GM19351 (cell line): Measurements from ENCODE around the gene MAGI1.
A peak's percentile ranks its signal among the peaks of the same experiment; 100 is the strongest.

Experiments used
- ATAC-seq: cut with Tn5 transposase; IDR thresholded peaks from one replicate; pipeline ENCODE4 v1.9.1; 2021; ENCODE audit warnings: mild to moderate bottlenecking, moderate library complexity; ENCODE audit not compliant: unreplicated experiment

MAGI1 gene

GRCh38 chr3:65854606-65855304 lies 184.0 kb downstream of the MAGI1 start:
- no peak for ATAC-seq

GRCh38 chr3:65851827-65852226 lies 186.9 kb downstream of the MAGI1 start:
- no peak for ATAC-seq

- ATAC-seq = no peak
These were observed 188.5 kb downstream of the MAGI1 start for GRCh38 chr3:65850261-65850660.

GRCh38 chr3:65848024-65848423 lies 190.7 kb downstream of the MAGI1 start:
- no peak for ATAC-seq

- ATAC-seq = no peak
These were observed 191.8 kb downstream of the MAGI1 start for GRCh38 chr3:65846936-65847335.

GRCh38 chr3:65844370-65844769 lies 194.3 kb downstream of the MAGI1 start:
- ATAC-seq = no peak

- peak; percentile 61 for ATAC-seq
These were observed 195.0 kb downstream of the MAGI1 start for GRCh38 chr3:65843732-65844131.

GRCh38 chr3:65837604-65838003 lies 201.1 kb downstream of the MAGI1 start:
- peak; percentile 83 for ATAC-seq

- no peak for ATAC-seq
These were observed 202.7 kb downstream of the MAGI1 start for GRCh38 chr3:65836047-65836446.

GRCh38 chr3:65833761-65834505 lies 204.8 kb downstream of the MAGI1 start:
- ATAC-seq = peak; percentile 44

- no peak for ATAC-seq
These were observed 206.8 kb downstream of the MAGI1 start for GRCh38 chr3:65831733-65832425.

GRCh38 chr3:65830948-65831732 lies 207.6 kb downstream of the MAGI1 start:
- ATAC-seq = no peak

- no peak for ATAC-seq
These were observed 209.5 kb downstream of the MAGI1 start for GRCh38 chr3:65829228-65829627.

GRCh38 chr3:65828706-65829105 lies 210.0 kb downstream of the MAGI1 start:
- no peak for ATAC-seq

GRCh38 chr3:65827076-65827475 lies 211.6 kb downstream of the MAGI1 start:
- no peak for ATAC-seq

- no peak for ATAC-seq
These were observed 214.6 kb downstream of the MAGI1 start for GRCh38 chr3:65824166-65824565.

GRCh38 chr3:65820600-65820999 lies 218.1 kb downstream of the MAGI1 start:
- ATAC-seq = no peak

- no peak for ATAC-seq
These were observed 218.8 kb downstream of the MAGI1 start for GRCh38 chr3:65819896-65820295.

GRCh38 chr3:65817553-65818126 lies 221.1 kb downstream of the MAGI1 start:
- no peak for ATAC-seq

GRCh38 chr3:65816208-65816607 lies 222.5 kb downstream of the MAGI1 start:
- no peak for ATAC-seq
